Gastroesophageal sphincter (tissue), 4 donors: ENCODE results near the gene FAIM. TPM values are rescaled to one million over a fixed set of nuclear protein-coding genes. Genes with fewer than 3 reads are reported as not detected.
"Not testable (repeated sequence)": the region's sequence is repeated elsewhere in the genome, so short reads cannot be mapped to it uniquely, and the experiment has no call there.

Experiments
- ATAC-seq: fragments of 150-250 bp; one replicate; pipeline ENCODE4 v1.9.1; 2016; ENCODE audit warnings: mild to moderate bottlenecking, moderate library complexity
- H3K27ac ChIP-seq, 4 donors: fragments of 200-600 bp; sonication (generic) in 3 of 4; 1 replicate in 3 of 4; 2 replicates in 1 of 4; pipeline ENCODE4 v1.5.1; 2016 to 2019
- H3K27me3 ChIP-seq: fragments of 200-600 bp; sonication (generic); one replicate; pipeline ENCODE4 v1.5.1; 2019
- H3K36me3 ChIP-seq, 2 donors: fragments of 200-600 bp; sonication (generic); one replicate each; pipeline ENCODE4 v1.5.1; 2019; ENCODE audit warnings: control low read depth in 1 of 2
- H3K4me1 ChIP-seq, 3 donors: fragments of 200-600 bp; sonication (generic); 1 replicate in 2 of 3; 2 replicates in 1 of 3; pipeline ENCODE4 v1.5.1; 2016 to 2019; ENCODE audit warnings: control low read depth in 2 of 3
- H3K4me3 ChIP-seq, 2 donors: fragments of 200-600 bp; sonication (generic); one replicate each; pipeline ENCODE4 v1.5.1; 2019; ENCODE audit warnings: mild to moderate bottlenecking in 1 of 2, moderate library complexity in 1 of 2
- H3K9me3 ChIP-seq, 3 donors: fragments of 200-600 bp; sonication (generic); one replicate each; pipeline ENCODE4 v1.5.1; 2017 to 2019; ENCODE audit warnings: control low read depth in 2 of 3
- EP300 ChIP-seq: sonication (generic); formaldehyde crosslinking; IDR thresholded peaks from one replicate; pipeline ENCODE4 v1.6.1; 2017; ENCODE audit warnings: antibody characterized with exemption, mild to moderate bottlenecking
- POLR2A ChIP-seq, 2 donors: fragments of 450-650 bp; IDR thresholded peaks; one replicate each; pipeline ENCODE4 v1.6.1; 2017; ENCODE audit warnings: antibody characterized with exemption in 2 of 2, mild to moderate bottlenecking in 2 of 2, moderate library complexity in 1 of 2
- POLR2AphosphoS5 ChIP-seq: sonication (generic); formaldehyde crosslinking; IDR thresholded peaks from one replicate; pipeline ENCODE4 v1.6.1; 2017; ENCODE audit warnings: antibody characterized with exemption
- WGBS, 2 donors: methylation state at CpG; one replicate each; pipeline ENCODE4 v1.1.5; 2018; ENCODE audit warnings: low coverage in 1 of 2; 5-methylcytosine and 5-hydroxymethylcytosine counted together
- total RNA-seq, 4 donors: library from RNA; depleted of rRNA; stranded (reverse); fragments of >200 nt; gene quantifications; one replicate each; pipeline ENCODE4 v1.1.0, GENCODE V29; 2016
- TF ChIP-seq, protein P1 (sequence below), 4 experiments: fragments of 200-600 bp in 2 of 4; fragments of 450-650 bp in 2 of 4; sonication (generic) in 1 of 4; IDR thresholded peaks; one replicate each; pipeline ENCODE4 v1.5.1; 2017 to 2019; ENCODE audit warnings: antibody characterized with exemption in 4 of 4, mild to moderate bottlenecking in 2 of 4, moderate library complexity in 2 of 4

FAIM gene
- total RNA-seq, 4 donors from 2014 or later: 12.6 to 21.3 (median 17.6) TPM

DNA sequence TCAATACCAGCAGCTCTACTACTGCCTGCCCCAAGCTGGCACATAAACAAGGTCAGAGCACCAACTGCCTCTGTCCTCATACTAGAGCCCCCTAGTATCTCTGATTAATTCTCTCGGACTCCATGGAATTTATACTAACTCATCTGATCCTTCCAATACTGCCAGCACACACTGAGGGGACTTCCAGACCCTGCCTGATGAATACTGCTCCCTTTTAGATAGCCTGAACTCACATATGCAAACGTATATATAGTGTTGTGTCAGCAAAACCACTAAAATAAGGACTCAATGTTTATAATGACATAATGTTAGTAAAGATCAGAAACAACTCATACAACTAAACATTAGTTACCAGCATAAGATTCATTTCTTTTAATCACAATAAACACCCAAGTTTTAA is 39.5 kb upstream of the FAIM start:
- peaks cover 0 to 18% (median 0%) of the 10 kb centered on the region in 3 donors for H3K9me3 ChIP-seq
- no peak overlapping the region for H3K27ac ChIP-seq
- H3K4me3 ChIP-seq: no peak overlapping the region
- H3K4me1 ChIP-seq: no peaks in the 10 kb centered on the region
- peaks cover 0 to 52% of the 10 kb centered on the region in 2 donors for H3K36me3 ChIP-seq
- H3K27me3 ChIP-seq: no peaks in the 10 kb centered on the region
- TF ChIP-seq, protein P1, sequence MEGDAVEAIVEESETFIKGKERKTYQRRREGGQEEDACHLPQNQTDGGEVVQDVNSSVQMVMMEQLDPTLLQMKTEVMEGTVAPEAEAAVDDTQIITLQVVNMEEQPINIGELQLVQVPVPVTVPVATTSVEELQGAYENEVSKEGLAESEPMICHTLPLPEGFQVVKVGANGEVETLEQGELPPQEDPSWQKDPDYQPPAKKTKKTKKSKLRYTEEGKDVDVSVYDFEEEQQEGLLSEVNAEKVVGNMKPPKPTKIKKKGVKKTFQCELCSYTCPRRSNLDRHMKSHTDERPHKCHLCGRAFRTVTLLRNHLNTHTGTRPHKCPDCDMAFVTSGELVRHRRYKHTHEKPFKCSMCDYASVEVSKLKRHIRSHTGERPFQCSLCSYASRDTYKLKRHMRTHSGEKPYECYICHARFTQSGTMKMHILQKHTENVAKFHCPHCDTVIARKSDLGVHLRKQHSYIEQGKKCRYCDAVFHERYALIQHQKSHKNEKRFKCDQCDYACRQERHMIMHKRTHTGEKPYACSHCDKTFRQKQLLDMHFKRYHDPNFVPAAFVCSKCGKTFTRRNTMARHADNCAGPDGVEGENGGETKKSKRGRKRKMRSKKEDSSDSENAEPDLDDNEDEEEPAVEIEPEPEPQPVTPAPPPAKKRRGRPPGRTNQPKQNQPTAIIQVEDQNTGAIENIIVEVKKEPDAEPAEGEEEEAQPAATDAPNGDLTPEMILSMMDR (IDR thresholded peaks at IDR 0.05): no peak
- TF ChIP-seq POLR2A (IDR thresholded peaks at IDR 0.05) (no peak), POLR2AphosphoS5 (no peak), EP300 (no peak)
- WGBS, 2 donors: 56% methylated on average over 2 of the region's 2 CpGs; no CpG with 5 or more reads in 1 of the 2 donors
- ATAC-seq: no peak

- peaks cover 0 to 58% of the 10 kb centered on the region in 2 donors for H3K36me3 ChIP-seq
- not testable (repeated sequence) for ATAC-seq, H3K4me3 ChIP-seq, H3K27me3 ChIP-seq, H3K4me1 ChIP-seq, H3K27ac ChIP-seq
- 90 to 93% methylated on average over 5 to 6 of the region's 8 CpGs for WGBS, 2 donors
- peaks cover 0 to 24% (median 0%) of the 10 kb centered on the region in 3 donors for H3K9me3 ChIP-seq
These were observed 38.9 kb upstream of the FAIM start for GRCh38 chr3:138569624-138570023.

DNA sequence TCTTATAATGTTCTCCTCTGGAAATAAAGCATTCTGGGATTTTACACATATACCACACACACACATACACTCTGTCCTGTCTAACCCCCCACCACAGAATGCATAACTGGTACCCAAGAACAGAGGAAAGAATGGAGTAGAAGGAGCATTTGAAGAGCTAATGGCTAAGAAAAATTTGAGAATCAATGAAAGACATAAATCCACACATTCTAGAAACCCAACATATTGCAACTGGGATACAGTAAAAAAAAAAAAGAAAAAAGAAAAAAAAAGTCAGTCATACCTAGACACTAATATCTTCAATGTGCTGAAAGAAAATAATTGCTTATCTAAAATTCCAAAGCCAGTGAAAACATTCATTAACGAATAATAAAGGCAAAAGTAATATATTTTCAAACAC is 35.4 kb upstream of the FAIM start:
- Histone ChIP-seq H3K27me3 (no peaks in the 10 kb centered on the region), H3K4me1 (no peaks in the 10 kb centered on the region), H3K36me3 (peaks cover 0 to 53% of the 10 kb centered on the region in 2 donors), H3K4me3 (no peak overlapping the region), H3K27ac (no peak overlapping the region), H3K9me3 (peaks cover 0 to 21% (median 0%) of the 10 kb centered on the region in 3 donors)
- no peak for ATAC-seq
- WGBS, 2 donors: 100% methylated on average over 1 of the region's 1 CpG
- TF ChIP-seq EP300 (no peak), POLR2A (IDR thresholded peaks at IDR 0.05) (no peak), POLR2AphosphoS5 (no peak)
- TF ChIP-seq, protein P1 (IDR thresholded peaks at IDR 0.05): no peak

DNA sequence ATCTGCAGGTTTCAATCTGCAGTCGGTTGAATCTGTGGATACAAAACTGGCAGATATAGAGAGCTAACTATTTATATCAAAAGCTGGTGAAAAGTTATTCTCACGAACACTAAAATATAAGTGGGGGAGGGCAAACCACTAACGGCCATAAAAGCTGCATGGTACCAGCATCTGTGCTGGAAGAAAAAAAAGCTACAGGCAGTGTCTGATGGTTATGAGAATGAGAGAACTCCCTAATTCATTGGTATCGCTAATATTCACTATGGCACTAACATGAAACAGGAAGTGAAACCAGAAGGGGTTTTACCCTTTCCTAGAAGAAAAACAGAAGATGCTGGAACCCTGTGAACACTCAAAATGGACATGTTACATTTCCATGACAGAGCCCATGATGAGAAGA is 30.4 kb upstream of the FAIM start:
- Histone ChIP-seq H3K4me3 (no peak overlapping the region), H3K27me3 (no peaks in the 10 kb centered on the region), H3K9me3 (peaks cover 0 to 15% (median 0%) of the 10 kb centered on the region in 3 donors), H3K27ac (no peak overlapping the region), H3K4me1 (no peaks in the 10 kb centered on the region), H3K36me3 (peaks cover 0 to 17% of the 10 kb centered on the region in 2 donors)
- no peak for TF ChIP-seq POLR2AphosphoS5
- TF ChIP-seq EP300: no peak
- TF ChIP-seq, protein P1 (IDR thresholded peaks at IDR 0.05): no peak
- no peak for TF ChIP-seq POLR2A (IDR thresholded peaks at IDR 0.05)
- ATAC-seq: no peak
- 66 to 78% methylated on average over 4 of the region's 4 CpGs for WGBS, 2 donors

- 84 to 90% methylated on average over 5 of the region's 6 CpGs for WGBS, 2 donors
- H3K4me1 ChIP-seq: no peaks in the 10 kb centered on the region
- no peak for ATAC-seq
- no peak overlapping the region for H3K27ac ChIP-seq
- no peak overlapping the region for H3K4me3 ChIP-seq
- TF ChIP-seq POLR2A (IDR thresholded peaks at IDR 0.05): no peak
- TF ChIP-seq, protein P1 (IDR thresholded peaks at IDR 0.05): no peak
- no peak for TF ChIP-seq POLR2AphosphoS5
- no peak for TF ChIP-seq EP300
- H3K36me3 ChIP-seq: peaks cover 0 to 8% of the 10 kb centered on the region in 2 donors
- H3K9me3 ChIP-seq: peaks cover 0 to 6% (median 0%) of the 10 kb centered on the region in 3 donors
- no peaks in the 10 kb centered on the region for H3K27me3 ChIP-seq
These were observed 29.5 kb upstream of the FAIM start for GRCh38 chr3:138578961-138579574.
